Measurements from ENCODE around the gene SP1. TPM values are rescaled to one million over a fixed set of nuclear protein-coding genes. Genes with fewer than 3 reads are reported as not detected.

SP1 gene
- total RNA-seq, 1 experiment from 2014 or later = 87.2 TPM

DNA sequence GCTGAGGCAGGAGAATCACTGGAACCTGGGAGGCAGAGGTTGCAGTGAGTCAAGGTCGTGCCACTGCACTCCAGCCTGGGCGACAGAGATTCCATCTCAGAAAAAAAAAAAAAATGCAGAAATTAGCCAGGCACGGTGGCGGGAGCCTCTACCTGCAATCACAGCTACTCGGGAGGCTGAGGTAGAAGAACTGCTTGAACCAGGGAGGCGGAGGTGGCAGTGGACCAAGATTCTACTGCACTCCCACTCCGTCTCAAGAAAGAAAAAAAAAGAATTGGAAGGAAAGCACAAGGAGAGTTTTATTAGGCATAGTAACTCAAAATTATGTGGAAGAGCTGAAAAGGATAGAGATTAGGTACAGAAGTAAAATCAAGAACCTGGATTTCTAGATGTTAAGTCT lies 22.9 kb downstream of the SP1 start (continued):
- TF ChIP-seq, protein P1, sequence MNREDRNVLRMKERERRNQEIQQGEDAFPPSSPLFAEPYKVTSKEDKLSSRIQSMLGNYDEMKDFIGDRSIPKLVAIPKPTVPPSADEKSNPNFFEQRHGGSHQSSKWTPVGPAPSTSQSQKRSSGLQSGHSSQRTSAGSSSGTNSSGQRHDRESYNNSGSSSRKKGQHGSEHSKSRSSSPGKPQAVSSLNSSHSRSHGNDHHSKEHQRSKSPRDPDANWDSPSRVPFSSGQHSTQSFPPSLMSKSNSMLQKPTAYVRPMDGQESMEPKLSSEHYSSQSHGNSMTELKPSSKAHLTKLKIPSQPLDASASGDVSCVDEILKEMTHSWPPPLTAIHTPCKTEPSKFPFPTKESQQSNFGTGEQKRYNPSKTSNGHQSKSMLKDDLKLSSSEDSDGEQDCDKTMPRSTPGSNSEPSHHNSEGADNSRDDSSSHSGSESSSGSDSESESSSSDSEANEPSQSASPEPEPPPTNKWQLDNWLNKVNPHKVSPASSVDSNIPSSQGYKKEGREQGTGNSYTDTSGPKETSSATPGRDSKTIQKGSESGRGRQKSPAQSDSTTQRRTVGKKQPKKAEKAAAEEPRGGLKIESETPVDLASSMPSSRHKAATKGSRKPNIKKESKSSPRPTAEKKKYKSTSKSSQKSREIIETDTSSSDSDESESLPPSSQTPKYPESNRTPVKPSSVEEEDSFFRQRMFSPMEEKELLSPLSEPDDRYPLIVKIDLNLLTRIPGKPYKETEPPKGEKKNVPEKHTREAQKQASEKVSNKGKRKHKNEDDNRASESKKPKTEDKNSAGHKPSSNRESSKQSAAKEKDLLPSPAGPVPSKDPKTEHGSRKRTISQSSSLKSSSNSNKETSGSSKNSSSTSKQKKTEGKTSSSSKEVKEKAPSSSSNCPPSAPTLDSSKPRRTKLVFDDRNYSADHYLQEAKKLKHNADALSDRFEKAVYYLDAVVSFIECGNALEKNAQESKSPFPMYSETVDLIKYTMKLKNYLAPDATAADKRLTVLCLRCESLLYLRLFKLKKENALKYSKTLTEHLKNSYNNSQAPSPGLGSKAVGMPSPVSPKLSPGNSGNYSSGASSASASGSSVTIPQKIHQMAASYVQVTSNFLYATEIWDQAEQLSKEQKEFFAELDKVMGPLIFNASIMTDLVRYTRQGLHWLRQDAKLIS (CRISPR knock-in tag; IDR thresholded peaks at IDR 0.05; ENCODE audit: borderline replicate concordance) = no peak
- TF ChIP-seq, protein P2, sequence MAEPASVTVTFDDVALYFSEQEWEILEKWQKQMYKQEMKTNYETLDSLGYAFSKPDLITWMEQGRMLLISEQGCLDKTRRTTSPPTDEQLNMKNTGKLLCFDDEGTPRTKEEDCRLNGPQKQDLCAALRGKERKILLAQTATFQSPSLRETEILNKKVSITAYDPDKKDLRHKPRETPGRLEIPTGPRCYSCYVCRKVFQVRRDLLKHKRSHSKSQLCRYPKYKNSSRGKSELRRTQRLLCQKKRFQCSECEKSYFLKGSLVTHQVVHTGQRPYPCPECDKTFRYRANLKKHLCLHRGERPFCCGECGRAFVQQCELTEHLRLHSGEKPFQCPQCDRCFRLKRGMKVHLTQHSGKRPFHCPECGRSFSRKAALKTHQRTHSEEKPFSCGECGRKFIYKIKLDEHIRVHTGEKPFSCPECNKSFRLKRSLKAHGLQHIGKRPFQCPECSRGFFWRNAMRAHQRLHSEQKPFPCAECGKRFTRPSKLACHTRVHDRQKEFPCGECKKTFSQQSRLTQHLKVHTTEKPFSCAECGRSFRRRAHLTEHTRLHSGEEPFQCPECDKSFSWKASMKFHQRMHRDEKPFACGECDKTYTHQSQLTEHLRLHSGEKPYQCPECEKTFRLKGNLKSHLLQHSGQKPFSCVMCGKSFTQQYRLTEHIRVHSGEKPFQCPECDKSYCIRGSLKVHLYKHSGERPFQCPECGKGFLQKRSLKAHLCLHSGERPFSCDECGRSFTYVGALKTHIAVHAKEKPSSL (CRISPR knock-in tag; conservative IDR thresholded peaks at IDR 0.05) = no peak

DNA sequence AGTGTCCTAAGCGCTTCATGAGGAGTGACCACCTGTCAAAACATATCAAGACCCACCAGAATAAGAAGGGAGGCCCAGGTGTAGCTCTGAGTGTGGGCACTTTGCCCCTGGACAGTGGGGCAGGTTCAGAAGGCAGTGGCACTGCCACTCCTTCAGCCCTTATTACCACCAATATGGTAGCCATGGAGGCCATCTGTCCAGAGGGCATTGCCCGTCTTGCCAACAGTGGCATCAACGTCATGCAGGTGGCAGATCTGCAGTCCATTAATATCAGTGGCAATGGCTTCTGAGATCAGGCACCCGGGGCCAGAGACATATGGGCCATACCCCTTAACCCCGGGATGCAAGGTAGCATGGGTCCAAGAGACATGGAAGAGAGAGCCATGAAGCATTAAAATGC lies 31.0 kb downstream of the SP1 start:
- CTCF ChIA-PET = interaction anchor here (0.8 to 2.7 kb wide), 2 partner anchors 10 to 83 kb away, joined by 3 to 13 read pairs; no protein-coding TSS in a partner anchor
- peaks cover 13% of the 10 kb centered on the region for H3K4me1 Mint-ChIP-seq
- POLR2A ChIA-PET = no interaction called here
- H3K36me3 Mint-ChIP-seq = peaks cover 39% of the 10 kb centered on the region
- no peaks in the 10 kb centered on the region for H3K9me3 Mint-ChIP-seq
- ATAC-seq (no peak), DNase-seq (ENCODE audit: low spot score) (no peak)
- no peak overlapping the region for H3K27ac Mint-ChIP-seq
- TF ChIP-seq TP53 (CRISPR knock-in tag; IDR thresholded peaks at IDR 0.05) (no peak), NR2C2 (CRISPR knock-in tag; IDR thresholded peaks at IDR 0.05) (no peak), PREB (CRISPR knock-in tag; IDR thresholded peaks at IDR 0.05; ENCODE audit: borderline replicate concordance) (no peak), ZMAT4 (CRISPR knock-in tag; IDR thresholded peaks at IDR 0.05) (no peak), ZNF423 (CRISPR knock-in tag; IDR thresholded peaks at IDR 0.05) (no peak), KAT7 (CRISPR knock-in tag; IDR thresholded peaks at IDR 0.05; ENCODE audit: borderline replicate concordance) (no peak)
- no peaks in the 10 kb centered on the region for H3K27me3 Mint-ChIP-seq (ENCODE audit: low read depth)
- H3K4me3 Mint-ChIP-seq = no peak overlapping the region

DNA sequence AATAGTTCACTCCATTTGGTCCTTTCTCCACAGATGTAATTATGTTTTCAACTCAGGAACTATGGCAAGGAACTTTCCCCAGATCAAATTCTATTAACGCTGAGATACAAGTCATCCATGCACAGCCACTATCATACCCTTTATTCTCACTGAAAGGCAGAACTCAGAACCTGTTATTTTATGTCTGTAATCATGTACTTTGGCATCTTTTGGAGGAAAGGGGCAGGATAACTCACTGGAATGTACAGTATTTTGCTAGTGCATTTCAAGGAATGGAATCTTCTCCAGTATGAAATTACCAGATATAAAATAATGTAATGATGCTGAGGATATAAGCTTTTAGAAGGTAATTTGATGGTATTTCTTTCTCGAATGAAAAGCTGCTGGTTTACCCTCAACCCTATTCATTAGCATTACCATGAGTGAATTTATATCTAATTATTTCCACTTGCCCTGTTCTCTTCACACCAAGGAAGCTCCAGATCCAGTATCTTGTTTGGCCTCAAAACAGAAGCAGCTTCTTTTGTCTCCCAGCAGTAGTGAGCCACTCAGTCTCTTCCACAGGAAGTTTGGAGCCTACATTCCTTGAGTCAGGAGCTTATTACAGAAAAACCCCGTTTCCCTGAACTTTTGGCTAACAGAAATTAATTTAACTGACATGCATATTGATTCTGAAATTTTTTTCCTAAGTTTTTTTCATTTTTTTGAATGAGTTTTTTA lies 33.7 kb downstream of the SP1 start:
- H3K9me3 Mint-ChIP-seq = no peaks in the 10 kb centered on the region
- H3K27ac Mint-ChIP-seq = no peak overlapping the region
- peaks cover 31% of the 10 kb centered on the region for H3K36me3 Mint-ChIP-seq
- TF ChIP-seq USF1 (CRISPR knock-in tag; IDR thresholded peaks at IDR 0.05) (no peak), GTF2I (CRISPR knock-in tag; conservative IDR thresholded peaks at IDR 0.05) (no peak)
- no peak overlapping the region for H3K4me3 Mint-ChIP-seq
- peaks cover 18% of the 10 kb centered on the region for H3K4me1 Mint-ChIP-seq
- DNase-seq (ENCODE audit: low spot score) (no peak), ATAC-seq (no peak)
- ChIA-PET CTCF (interaction anchor here (1.4 to 3.4 kb wide), 2 partner anchors 61 to 92 kb away, joined by 5 to 15 read pairs; partner anchors contain the start of gene AAAS), POLR2A (no interaction called here)
- H3K27me3 Mint-ChIP-seq (ENCODE audit: low read depth) = no peaks in the 10 kb centered on the region
